ENCODE measurements around the gene RREB1. TPM values are rescaled to one million over a fixed set of nuclear protein-coding genes. Genes with fewer than 3 reads are reported as not detected.

The RREB1 gene
- total RNA-seq, 1 experiment from 2014 or later = 35.8 TPM

- Histone ChIP-seq H3K56ac (ENCODE audit: insufficient read length, low read depth, low read length) (no peak overlapping the region), H3K4me1 (ENCODE audit: insufficient read depth, low read length) (no peaks in the 10 kb centered on the region), H2BK15ac (ENCODE audit: low read depth, low read length) (no peak overlapping the region), H3T11ph (ENCODE audit: low read length) (no peak overlapping the region), H2BK120ac (ENCODE audit: low read depth, low read length, poor library complexity, severe bottlenecking) (no peak overlapping the region), H3K9me3 (ENCODE audit: control insufficient read depth, low read depth, low read length) (no peaks in the 10 kb centered on the region), H4K8ac (replicated peaks; ENCODE audit: insufficient read length, low read depth, low read length) (no peak overlapping the region), H3K18ac (ENCODE audit: insufficient read length, low read depth, low read length) (no peak overlapping the region), H3K79me2 (ENCODE audit: insufficient read depth, low read length) (no peaks in the 10 kb centered on the region), H2BK12ac (ENCODE audit: insufficient read length, low read depth, low read length) (no peak overlapping the region), H3K27ac (ENCODE audit: insufficient read length, low read depth, low read length) (no peak overlapping the region), H2AK5ac (ENCODE audit: insufficient read length, low read length) (no peak overlapping the region), H4K20me1 (ENCODE audit: control insufficient read depth, insufficient read depth, insufficient read length) (no peaks in the 10 kb centered on the region), H3K27me3 (ENCODE audit: insufficient read depth, low read length) (no peaks in the 10 kb centered on the region), H3K79me1 (ENCODE audit: insufficient read depth, low read depth, low read length, poor library complexity, severe bottlenecking) (no peaks in the 10 kb centered on the region), H3K4ac (ENCODE audit: low read depth, low read length) (no peak overlapping the region), H2BK5ac (ENCODE audit: insufficient read length, low read length) (no peak overlapping the region), H3K23me2 (ENCODE audit: insufficient read length, low read depth, low read length, poor library complexity, severe bottlenecking) (no peaks in the 10 kb centered on the region), H3K9ac (ENCODE audit: extremely low read depth, insufficient read length, low read length) (no peak overlapping the region), H3K23ac (ENCODE audit: insufficient read length, low read depth, low read length) (no peak overlapping the region), H2BK20ac (ENCODE audit: low read depth, low read length, poor library complexity, severe bottlenecking) (no peak overlapping the region), H4K91ac (ENCODE audit: insufficient read length, low read depth, low read length) (no peak overlapping the region), H3K14ac (ENCODE audit: insufficient read depth, low read length) (no peak overlapping the region), H4K5ac (ENCODE audit: insufficient read length, low read depth, low read length) (no peak overlapping the region), H2AFZ (ENCODE audit: low read length) (no peak overlapping the region), H3K4me2 (ENCODE audit: insufficient read depth, insufficient read length, low read length) (no peak overlapping the region)
- Mint-ChIP-seq H3K4me1 (peaks cover 9 to 10% of the 10 kb centered on the region in 2 experiments; a peak in 3 of 4 replicates), H3K36me3 (ENCODE audit: insufficient read depth in 1 of 3, low read depth in 3 of 3) (peaks cover 4 to 14% (median 5%) of the 10 kb centered on the region in 3 experiments; a peak in 6 of 7 replicates), H3K9me3 (no peaks in the 10 kb centered on the region), H3K4me3 (no peak overlapping the region), H3K27ac (no peak overlapping the region), H3K27me3 (ENCODE audit: low read depth) (no peaks in the 10 kb centered on the region; the same call in 1 of the 2 replicates)
- no peak for DNase-seq
- no peak for TF ChIP-seq CTCF (conservative IDR thresholded peaks at IDR 0.05)
- WGBS (ENCODE audit: extremely low coverage, insufficient read length, low lambda C conversion rate) = no CpG with 5 or more reads among the region's 2 CpGs
Measured at GRCh38 chr6:7201444-7201731, 93.6 kb downstream of the RREB1 start.

Data from H9 (cell line).